ENCODE data around the gene KLHDC7A.

GRCh38 chr1:18484721-18485120, 4.0 kb downstream of the KLHDC7A start:
- TF ChIP-seq CTCF (IDR thresholded peaks at IDR 0.05) (no peak), ZFX (IDR thresholded peaks at IDR 0.05; ENCODE audit: borderline replicate concordance) (no peak)

All from 22Rv1 (cell line).